Stimulated activated CD4-positive, alpha-beta T cell treated with anti-CD3 and anti-CD28 coated beads, Interleukin-12 subunit alpha, Interleukin-12 subunit beta, amount 100 ng/mL, for 4 hours (primary cell): Measurements from ENCODE around the gene LHX1.

ENCODE experiments used
- DNase-seq: peaks from one replicate; pipeline ENCODE4 v3.0.0-alpha.2; 2020

Gene LHX1

DNA sequence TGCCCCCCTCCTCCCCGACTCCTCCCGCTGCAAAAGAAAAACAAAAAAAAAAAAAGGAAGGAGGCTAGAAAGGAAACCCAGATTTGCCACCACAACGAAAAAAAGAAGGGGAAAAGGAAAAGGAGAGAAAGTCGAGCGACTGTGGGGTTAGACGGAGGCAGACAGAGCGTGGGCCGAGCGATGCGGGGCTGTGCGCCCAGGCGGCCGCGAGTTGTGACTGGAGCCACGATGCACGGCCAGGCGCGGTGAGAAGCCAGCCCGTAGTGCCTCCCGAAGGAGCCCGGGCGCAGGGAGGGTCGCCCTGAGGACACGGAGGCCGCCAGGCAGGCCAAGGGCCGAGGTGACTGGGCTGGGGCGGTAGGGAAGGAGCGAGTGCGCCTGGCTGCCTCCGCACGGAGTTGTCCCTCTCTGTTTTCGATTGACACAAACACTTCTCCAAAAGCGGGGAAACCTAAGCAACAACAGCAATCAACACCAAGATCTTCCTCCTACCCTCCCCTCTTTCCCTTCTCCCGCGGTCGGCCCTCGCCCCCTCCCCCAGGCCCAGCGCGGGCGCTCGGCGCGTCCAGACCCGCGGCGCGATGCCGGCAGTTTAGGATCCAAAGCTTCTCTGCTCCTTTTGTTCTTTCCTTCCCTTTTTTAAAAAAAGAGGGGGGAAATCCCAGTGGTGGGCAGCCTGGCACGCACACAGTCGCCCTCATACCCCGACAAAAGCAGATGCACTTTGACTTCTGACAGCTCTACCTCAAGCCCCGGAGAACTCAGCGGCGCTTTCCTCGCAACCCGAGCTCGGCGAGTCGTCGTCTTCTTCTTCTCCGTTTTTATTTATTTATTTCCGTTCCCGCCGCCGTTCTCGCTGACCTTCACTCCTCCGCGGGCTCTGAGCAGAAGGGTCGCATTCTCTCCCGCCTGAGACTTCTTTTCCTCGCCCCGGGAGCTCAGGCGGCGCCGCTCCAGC is at the start of gene LHX1:
Gene LHX1, plus strand, starts transcription at position 475 of the 958 bp plus-strand sequence. CDS start 723 bp downstream, outside the sequence.
- DNase-seq: no peak

DNA sequence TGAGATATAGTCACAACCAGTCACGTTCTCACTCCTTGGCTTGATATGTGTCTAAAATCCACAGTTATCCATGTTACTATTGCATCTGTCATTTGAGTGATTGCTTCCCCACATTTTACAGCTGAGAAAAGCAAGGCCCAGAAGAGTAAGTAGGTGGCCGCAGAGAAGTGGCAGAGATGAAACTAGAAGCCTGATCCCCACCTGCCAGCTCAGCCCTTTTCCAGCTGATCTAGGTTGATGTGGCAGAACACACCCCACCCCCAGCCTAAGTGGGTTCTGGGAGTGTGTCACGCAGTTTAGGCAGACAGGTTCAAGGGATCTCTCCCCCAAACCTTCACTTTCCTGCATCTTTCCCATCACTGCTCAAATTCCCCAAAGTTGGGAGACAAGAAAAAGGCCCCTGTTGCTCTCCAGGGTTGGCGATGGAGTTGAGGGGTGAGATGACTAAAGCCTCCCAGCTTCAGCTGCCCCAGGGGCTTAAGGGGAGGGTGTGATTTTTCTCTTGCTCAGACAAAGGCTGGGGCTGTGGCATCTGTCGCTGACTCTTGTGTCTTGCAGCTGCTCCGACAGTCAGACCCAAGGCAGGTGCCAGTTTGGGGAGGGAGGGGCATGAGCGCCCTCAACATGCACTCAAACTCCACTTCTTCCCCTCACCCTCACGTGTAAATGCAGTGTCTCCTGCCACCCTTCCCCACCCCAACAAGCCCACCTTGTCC is 48.9 kb upstream of the LHX1 start:
- DNase-seq: no peak

DNA sequence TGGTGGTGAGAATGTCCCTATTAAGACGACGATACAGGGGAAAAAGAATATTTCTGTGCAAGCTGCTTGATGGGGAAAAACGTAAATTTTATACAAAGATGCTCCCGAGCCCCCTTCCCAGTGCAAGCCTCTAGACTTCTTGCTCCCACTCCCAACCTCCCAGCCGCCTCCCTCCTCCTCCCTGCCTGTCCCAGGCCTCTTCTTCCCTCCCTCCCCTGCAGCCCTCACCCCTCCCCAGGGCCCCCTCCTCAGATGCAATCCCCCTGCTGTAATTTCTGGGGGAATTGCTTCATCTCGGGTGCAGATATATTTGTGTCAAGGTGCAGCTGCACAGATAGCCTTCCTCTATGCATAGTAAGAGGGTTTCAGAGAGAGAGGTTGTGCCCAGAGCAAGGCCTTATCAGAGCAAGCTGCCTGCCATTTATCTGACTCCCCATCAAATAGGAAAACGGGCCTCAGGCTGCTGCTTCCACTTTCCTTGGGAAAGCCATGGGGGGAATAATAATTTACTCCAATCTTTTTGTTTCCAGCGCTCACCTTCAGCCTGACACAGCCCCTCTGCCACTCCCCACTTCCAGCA is 47.4 kb upstream of the LHX1 start:
- DNase-seq: no peak

DNA sequence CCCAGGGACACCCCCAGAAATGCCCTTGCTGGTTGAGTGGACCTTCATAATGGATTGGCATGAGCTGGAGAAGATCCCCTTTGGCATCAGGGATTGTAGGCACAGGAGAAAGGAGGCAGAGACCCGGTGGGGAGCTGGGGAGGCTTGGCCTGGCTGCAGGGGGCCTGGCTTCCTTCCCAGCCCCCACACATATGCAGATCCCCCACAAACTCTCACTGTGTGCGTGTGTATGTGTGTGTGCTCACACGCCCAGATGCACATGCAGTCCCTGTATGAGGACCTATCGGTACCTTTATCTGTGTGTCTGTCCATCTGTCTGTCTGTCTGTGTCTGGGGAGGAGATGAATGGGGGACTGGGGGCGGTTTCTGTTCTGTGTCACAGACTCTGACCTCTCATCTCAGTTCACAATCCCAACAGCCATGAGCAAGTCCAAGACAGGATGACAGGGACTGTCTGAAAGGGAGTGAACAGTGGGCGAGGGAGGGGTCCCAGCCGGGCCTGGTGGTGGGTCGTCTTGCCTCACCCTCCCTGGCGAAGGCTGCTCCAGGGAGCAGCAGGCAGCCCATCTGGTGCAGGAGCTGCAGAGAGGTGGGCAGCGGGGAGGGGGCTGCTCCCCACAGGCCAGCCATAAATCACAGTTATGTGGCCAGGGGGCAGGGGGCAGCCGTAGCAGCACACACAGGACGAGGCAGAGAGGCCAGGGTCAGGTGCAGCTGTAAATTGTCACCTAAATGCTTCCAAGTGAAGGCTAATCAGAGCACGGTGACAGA is 46.7 kb upstream of the LHX1 start:
- no peak for DNase-seq

DNA sequence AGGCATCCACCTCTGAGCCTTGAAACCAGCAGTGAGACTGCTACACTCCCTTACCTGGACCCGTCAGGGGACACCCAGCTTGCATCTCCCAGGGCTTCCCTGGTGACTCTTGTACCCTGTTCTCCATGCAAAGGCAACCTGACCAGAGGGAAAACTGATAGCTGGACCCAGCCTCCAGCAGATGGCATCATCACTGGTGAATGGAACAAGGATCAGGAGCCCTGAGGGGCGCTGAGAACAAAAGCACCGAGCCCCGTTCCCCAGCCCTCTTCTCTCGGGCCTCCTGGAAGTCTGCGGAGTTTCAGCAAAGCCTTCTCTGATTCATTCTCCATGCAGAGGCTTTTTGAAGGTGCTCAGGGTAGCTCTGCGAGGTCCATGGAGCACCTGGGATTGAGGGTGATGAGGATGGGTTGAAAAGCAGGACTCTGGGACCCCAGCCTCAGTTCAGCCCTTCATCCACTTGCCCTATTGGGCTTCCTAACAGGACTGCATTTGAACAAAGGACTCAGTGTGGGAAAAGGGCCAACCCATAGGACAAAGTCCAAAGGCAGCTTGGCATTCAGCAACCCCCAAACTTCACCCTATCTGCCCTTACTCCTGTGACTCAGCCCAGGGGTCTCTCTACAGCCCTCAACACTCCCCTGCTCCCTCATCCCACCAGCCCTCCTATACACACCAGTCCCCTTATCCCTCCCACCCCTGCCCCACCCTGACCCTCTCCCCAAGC is 45.0 kb upstream of the LHX1 start:
- DNase-seq: no peak

DNA sequence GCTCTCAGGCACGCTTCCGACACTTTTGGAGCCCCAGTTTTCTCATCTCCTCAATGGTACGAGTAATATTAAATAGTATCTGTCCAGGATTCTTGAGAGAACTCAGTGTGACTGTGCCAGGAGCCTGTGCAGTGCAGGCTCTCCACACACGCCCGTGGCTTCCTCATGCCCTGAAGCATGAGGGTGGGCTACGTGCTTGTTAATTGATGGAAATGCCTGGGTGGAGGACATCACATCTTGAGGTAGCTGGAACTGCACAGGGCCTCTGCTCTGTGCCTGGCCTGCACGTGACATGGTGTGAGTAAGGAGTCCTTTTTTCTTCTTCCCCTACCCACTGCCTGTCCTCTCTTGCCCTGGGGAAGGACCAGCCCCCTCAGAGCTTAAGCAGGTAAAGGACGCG is 43.1 kb upstream of the LHX1 start:
- DNase-seq: no peak

DNA sequence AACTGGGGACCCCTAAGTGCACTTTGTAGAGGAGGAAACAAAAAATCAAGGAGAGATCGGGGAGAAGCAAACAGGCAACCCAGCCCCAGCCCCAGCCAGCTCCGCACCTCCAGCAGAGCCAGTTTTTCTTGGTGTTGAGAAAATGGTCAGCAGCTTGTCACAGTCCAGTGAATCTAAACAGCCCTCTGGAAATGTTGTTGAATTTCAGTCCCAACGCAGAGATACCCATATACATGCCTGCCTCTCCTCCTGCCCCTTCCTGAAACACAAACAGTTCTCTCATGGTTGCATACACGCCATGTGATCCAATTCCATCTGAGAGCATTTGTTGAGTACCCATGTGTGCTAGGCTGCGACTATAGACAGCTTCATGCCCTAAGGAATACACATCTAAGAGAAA is 42.4 kb upstream of the LHX1 start:
- no peak for DNase-seq

DNA sequence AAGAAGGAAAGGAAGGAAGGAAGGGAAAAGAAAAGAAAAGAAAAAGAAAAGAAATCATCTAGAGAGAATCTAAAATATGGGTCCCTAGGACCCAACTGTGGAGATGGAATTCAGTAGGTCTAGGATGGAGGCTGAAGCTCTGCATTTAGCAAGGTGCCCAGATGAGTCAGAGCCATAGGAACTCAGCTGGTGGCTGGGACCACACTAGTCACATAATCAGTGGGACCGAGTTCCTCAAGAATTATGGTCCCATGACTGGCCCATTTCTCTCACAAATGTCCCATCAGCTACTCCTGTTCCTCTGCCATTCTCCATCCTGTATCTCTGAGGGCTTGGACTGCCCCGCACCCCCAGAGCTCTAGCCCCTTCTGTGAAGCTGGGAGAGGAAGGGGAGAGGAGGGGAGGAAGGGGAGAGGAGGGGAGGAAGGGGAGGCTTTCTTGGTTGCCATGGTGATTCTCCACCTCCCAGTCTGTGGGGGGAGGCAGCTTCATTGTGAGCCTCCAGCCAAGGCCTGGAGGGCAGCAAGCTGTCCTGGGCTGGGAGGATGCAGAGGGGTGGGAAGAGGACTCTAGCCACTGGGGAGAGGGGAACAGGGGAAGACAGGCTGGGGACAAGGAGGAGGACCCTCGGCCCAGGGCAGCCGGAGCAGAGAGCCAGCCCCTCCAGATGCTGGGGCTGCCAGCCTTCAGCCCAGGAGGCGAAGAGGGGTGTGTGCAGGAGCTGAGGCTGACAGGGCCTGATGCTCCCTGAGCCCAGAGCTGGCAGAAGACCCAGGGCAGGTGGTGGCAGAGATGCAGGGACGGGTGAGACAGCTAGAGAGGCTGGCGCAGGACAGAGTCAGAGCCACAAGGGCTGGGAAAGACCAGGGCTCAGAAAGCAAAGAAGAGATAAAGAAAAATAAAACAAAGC is 37.8 kb upstream of the LHX1 start:
- DNase-seq: no peak

DNA sequence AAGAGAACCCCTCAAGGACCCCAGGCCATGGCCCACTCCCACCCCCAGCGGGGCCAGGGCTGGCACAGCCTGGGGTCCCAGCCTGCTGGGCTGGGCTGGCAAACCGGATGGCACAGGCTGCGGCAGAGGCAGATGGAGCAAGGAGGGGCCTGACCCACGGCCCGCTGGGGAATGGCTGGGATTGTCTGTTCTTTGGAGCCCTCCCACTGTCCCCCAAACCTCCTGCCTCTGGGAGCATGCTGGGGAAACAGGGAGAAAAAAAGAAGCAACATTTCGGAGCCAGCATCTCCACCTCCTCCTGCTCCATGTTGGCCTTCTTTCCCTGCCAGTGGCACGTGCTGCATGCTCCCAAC is 37.1 kb upstream of the LHX1 start:
- DNase-seq: no peak

DNA sequence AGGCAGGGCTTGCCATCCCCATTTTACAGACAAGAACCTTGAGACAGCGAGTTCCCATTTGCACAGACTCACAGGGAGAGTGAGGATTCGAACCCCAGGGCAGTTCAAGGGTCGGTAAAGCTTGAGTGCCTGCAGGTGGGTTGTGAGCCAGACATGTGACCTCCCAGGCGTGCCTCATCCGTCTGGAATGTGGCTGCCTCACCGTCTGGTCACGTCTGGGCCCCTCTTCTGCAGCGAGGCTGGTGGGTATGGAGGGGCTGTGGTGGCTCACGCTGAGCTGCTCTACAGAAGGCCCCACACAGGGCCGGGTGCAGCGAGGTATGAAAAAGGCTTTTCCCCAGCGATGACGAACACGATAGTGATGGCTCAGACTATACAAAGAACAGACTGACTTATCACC is 35.8 kb upstream of the LHX1 start:
- no peak for DNase-seq

DNA sequence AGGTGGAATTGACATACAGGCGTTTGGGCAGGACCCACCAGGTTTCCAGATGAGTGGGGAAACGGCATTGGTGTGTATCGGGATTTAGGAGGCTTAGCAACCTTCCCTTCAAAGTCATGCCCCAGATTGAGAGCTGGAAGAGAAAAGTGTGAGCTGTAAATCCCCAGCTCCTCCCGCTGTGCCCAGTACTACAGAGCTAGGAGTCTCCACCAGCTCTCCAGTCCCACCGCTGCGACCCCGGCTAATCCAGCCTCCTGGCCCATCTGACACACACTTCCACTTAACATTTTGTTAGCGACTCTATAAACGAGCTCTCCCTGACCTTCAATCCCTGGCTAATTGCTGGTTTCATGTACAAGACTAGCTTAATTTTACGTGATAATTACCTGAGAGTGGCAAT is 29.9 kb upstream of the LHX1 start:
- DNase-seq: no peak

DNA sequence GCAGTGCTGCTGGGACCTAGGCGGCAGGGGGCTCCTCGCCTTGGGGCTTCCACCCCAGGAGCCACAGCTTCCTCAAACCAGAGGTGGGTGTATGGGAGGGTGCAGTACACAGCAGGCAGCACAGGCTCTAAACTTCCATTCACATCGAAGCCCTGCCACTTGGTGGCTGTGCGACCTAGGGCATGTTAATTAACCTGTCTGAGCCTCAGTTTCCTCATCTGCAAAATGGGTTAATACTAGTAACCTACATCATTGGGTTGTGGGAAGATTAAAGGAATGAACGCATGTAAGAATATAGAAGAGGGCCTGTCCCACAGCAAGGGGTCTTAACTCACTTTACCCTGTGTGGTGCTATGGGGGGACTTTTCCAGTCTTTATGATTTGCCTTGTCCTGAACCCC is 26.8 kb upstream of the LHX1 start:
- DNase-seq: no peak

DNA sequence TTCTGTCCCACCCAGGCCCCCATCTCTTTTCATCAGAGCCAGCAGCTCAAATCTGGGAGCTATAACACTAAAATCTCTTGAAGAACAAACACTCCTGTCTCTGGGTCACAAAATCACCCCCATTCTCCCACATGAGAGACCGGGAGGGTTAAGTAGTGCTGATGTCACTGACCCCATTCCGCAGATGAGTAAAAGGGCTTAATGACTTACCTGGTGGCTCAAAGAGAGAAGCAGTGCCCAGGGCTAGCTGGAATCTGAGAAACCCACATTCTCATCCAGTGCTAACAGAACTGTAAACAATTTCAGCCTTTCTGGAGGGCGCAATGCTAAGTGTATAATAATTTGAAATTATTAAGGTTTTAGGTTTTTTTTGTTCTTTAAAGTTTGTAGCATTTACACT is 26.3 kb upstream of the LHX1 start:
- no peak for DNase-seq

DNA sequence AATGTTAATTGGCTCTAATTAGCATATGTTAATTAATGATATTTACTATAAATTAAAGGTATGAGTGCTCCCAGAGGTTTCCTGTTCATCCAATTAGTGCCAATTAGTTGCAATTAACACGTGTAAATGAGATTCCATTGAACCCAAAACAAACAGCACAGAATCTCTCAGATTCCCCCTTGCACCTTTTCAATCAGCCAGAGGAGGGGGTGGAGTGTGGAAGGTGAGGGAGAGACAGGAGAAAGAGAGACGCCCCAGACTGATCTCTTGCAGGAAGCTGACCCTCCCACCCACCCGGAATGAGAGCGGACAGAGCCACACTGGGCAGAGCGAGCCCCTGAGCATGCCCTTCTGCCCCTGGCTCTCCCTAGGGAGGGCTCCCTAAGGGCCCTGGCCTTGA is 24.1 kb upstream of the LHX1 start:
- no peak for DNase-seq

DNA sequence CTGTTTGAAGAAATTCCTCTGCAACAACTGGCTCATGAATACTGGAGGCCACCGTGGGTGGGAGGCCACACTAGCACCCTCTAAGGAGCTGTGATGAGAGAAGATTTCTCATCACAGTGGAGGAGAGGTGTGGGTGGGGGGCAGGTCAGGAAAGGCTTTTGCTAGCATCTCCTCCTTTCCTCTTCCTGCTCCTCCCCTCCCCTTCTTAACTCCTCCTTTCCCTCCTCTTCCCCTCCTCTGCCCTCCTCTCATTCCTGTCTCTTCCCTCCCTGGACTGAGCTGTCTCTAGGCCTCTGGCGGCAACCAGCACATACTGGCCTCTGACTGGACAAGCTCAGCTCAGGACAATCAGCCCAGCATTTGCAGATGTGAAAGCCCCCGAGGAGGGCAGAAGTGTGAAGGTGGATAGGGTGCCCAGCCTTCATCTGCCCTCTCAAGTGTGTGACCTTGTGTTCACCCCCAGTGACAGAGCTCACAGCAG is 19.0 kb upstream of the LHX1 start:
- no peak for DNase-seq

DNA sequence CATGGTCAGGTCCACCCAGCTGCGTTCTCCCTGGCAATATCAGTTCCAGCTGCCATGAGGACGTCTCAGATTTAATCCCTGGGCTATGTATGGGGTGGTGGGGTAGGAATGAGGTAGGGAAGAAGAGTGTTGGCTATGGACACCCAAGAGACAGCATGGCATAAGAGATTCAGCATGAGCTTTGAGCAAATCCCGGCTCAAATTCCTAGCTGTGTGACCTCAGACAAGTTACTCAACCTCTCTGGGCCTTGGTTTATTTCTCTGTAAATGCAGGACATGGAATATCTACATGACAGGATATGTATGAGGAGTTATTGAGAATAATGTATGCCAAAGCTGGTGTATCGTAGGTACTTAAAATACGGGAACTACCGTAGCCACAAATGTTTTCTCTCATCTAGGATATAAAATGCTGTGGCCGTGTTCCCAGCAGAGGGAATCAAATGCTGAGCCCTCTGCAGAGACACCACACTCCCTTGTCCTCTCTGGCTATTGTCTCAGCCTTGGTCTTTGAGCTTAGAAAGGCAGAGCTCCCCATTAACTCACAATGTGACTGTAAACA is 17.8 kb upstream of the LHX1 start:
- DNase-seq: no peak

DNA sequence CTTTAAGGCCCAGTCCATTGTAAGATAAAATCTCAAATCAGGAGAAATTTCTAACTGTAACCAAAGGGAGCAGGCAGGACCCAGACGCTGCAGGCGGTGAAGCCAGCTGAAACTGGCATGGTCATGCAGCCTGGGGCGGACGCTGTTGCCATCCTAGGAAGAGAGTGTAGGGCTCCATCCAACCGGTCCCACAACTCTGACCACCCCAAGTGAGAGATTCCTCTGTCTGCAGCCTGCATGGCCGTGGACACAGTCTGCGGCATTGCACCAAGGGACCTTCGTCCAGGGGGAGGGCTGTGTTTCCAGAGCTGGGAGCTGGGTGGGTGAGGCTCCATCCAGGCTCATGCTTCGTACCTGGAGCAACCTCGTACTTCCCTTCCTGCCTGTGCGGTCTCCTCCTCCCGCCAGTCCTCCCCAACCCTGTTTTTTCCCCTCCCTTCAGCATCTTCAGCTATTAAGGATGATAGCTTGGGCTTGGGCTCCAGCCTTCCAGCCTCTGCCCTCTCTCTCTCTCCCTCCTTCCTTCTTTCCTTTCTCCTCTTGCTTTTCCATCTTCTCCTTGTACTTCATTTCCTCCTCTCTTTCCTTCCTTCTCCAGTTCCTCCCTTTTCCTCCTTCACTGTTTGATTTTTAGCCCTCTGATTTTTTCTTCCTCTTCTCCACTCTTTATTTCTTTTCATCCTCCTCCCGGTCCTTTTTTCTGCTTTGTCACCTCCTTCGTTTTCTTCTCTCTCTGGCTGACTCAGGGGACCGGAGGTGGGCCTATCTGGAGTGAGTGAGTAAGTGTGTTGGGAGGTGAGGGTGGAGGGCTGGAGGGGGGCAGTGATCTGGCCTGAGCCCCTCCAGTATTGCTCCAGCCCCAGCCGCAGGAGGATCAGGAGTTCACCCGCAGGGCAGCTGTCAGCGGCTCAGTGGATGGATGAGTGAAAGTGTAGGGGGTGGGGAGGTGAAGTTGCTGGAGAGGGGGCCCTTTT is 17.0 kb upstream of the LHX1 start:
- no peak for DNase-seq

DNA sequence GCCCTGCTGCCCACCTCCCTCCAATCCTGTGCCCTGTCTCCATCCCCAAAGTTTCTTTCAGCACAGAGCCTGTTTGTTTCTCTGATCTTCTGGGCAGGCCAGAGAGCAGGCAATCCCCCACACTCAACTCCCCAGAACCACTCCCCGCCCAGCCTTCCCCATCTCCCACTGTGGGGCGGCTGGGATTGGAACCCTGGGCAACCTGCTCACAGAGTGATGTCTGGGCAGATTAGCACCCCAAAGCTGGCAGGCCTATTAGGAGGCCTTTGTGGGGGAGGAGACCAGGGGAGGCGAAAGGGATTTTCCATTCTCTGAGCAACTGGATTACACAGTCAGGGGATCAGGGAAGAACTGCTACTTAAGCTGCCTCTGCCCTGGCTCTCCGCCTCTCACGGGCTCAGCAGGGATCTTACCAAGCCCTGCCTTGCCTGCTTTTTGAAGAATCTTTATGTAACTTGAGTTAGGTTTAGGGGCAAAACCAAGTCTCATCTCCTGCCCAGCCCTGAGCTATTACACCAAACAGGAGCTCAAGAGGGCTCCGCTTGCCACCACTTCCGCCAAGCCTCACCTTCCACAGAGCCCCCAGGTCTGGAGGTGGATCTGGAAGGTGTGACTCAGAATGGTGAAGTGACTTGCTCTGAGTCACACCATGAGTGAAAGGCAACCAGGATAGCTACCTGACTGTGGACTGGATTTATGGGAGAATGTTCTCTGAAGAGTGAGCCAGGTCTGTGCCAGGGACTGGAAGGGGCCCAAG is 16.0 kb upstream of the LHX1 start:
- DNase-seq: peak; percentile 52

DNA sequence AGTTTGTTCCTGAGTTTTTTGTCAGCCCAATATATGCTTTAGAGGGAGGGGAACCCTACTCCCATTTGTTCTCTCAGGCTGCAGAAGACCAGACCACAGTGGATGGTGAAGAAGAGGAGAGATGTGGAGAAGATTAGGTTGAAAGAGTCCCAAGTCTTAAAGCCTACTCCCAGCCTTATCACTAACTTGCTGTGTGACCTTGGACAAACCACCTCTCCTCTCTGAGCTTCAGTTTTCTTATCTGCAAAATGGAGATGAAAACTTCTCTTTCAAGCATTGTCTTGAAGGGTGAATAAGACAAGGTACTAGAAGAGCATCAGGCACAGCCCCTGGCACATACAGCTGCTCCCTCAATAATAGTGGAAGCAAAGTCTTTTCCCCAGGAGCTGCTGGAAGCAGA is 15.1 kb upstream of the LHX1 start:
- DNase-seq: no peak
